ENCODE results near the gene EFEMP1.

DNA sequence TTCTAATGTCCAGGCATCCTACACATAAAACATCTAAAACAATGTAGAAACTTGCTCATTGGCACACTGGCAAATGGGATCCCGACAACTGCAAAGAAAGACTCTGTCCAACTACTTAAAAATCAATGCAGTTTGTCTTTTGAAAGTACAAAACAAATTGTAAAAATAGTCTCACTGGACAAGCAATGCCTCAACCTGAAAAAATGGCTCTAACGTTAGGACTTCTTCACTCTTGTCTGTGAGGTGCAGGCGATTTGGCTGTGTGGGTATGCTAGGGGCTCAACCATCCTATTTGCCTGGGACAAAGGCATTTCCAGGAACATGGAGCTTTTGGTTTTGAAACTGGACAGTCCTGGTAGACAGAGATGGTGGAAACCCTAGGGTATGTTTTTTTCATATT, 10.7 kb downstream of the EFEMP1 start:
- TF ChIP-seq, protein P1, sequence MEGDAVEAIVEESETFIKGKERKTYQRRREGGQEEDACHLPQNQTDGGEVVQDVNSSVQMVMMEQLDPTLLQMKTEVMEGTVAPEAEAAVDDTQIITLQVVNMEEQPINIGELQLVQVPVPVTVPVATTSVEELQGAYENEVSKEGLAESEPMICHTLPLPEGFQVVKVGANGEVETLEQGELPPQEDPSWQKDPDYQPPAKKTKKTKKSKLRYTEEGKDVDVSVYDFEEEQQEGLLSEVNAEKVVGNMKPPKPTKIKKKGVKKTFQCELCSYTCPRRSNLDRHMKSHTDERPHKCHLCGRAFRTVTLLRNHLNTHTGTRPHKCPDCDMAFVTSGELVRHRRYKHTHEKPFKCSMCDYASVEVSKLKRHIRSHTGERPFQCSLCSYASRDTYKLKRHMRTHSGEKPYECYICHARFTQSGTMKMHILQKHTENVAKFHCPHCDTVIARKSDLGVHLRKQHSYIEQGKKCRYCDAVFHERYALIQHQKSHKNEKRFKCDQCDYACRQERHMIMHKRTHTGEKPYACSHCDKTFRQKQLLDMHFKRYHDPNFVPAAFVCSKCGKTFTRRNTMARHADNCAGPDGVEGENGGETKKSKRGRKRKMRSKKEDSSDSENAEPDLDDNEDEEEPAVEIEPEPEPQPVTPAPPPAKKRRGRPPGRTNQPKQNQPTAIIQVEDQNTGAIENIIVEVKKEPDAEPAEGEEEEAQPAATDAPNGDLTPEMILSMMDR (IDR thresholded peaks at IDR 0.05) = no peak
- TF ChIP-seq POLR2A (IDR thresholded peaks at IDR 0.05) = no peak

All from esophagus squamous epithelium (tissue), 4 donors.